ENCODE data around the gene FCHO1.

GRCh38 chr19:17770613-17771012 is 19.3 kb downstream of the FCHO1 start:
- TF ChIP-seq POLR2A (IDR thresholded peaks at IDR 0.05) = no peak
- TF ChIP-seq CTCF (IDR thresholded peaks at IDR 0.05) = no peak

Measured in uterus (tissue), 2 donors.